GM23338 (cell line): Measurements from ENCODE around the gene STX1A.

ENCODE experiments used
- TF ChIP-seq, protein P1 (sequence below): fragments of 250-450 bp; sonication (Bioruptor Pico); IDR thresholded peaks from 2 replicates; pipeline ENCODE4 v1.5.0; 2020; ENCODE audit warnings: mild to moderate bottlenecking, moderate library complexity
- TF ChIP-seq, protein P2 (sequence below), 2 experiments: fragments of 200-600 bp in 1 of 2; sonication (generic) in 1 of 2; conservative IDR thresholded peaks; 2 replicates each; pipeline versions ENCODE4 v1.5.1 to v1.6.1; 2016 to 2017; ENCODE audit warnings: antibody characterized with exemption in 2 of 2, low read depth in 2 of 2, mild to moderate bottlenecking in 2 of 2, moderate library complexity in 1 of 2

DNA sequence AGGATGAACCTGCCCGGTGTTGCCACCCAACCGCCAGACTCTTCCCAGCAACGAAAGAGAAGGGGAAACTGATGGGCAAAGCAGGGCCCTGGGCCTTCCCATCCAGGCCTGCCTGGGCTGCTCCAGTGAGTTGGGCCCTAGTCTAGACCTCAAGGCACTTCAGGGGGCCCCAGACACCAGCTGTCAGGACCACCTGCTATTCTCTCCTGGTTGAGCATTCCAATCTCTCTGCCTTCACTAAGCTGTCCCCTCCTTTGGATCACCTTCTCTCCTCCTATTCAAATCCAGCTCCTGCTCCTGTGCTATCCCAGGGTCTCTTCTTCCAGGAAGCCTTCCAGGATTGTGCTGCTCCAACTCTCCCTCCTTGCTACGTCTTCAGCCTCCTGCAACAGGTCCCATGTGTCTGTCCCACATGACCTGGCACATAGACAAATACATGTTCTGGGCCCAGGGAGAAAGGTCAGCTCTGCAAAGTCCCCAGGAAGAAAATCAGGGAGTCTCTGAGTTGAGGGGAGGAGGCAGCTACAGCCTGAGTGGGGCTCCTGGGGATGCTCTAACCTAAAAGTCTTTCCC is 3.1 kb downstream of the STX1A start:
- TF ChIP-seq, protein P1, sequence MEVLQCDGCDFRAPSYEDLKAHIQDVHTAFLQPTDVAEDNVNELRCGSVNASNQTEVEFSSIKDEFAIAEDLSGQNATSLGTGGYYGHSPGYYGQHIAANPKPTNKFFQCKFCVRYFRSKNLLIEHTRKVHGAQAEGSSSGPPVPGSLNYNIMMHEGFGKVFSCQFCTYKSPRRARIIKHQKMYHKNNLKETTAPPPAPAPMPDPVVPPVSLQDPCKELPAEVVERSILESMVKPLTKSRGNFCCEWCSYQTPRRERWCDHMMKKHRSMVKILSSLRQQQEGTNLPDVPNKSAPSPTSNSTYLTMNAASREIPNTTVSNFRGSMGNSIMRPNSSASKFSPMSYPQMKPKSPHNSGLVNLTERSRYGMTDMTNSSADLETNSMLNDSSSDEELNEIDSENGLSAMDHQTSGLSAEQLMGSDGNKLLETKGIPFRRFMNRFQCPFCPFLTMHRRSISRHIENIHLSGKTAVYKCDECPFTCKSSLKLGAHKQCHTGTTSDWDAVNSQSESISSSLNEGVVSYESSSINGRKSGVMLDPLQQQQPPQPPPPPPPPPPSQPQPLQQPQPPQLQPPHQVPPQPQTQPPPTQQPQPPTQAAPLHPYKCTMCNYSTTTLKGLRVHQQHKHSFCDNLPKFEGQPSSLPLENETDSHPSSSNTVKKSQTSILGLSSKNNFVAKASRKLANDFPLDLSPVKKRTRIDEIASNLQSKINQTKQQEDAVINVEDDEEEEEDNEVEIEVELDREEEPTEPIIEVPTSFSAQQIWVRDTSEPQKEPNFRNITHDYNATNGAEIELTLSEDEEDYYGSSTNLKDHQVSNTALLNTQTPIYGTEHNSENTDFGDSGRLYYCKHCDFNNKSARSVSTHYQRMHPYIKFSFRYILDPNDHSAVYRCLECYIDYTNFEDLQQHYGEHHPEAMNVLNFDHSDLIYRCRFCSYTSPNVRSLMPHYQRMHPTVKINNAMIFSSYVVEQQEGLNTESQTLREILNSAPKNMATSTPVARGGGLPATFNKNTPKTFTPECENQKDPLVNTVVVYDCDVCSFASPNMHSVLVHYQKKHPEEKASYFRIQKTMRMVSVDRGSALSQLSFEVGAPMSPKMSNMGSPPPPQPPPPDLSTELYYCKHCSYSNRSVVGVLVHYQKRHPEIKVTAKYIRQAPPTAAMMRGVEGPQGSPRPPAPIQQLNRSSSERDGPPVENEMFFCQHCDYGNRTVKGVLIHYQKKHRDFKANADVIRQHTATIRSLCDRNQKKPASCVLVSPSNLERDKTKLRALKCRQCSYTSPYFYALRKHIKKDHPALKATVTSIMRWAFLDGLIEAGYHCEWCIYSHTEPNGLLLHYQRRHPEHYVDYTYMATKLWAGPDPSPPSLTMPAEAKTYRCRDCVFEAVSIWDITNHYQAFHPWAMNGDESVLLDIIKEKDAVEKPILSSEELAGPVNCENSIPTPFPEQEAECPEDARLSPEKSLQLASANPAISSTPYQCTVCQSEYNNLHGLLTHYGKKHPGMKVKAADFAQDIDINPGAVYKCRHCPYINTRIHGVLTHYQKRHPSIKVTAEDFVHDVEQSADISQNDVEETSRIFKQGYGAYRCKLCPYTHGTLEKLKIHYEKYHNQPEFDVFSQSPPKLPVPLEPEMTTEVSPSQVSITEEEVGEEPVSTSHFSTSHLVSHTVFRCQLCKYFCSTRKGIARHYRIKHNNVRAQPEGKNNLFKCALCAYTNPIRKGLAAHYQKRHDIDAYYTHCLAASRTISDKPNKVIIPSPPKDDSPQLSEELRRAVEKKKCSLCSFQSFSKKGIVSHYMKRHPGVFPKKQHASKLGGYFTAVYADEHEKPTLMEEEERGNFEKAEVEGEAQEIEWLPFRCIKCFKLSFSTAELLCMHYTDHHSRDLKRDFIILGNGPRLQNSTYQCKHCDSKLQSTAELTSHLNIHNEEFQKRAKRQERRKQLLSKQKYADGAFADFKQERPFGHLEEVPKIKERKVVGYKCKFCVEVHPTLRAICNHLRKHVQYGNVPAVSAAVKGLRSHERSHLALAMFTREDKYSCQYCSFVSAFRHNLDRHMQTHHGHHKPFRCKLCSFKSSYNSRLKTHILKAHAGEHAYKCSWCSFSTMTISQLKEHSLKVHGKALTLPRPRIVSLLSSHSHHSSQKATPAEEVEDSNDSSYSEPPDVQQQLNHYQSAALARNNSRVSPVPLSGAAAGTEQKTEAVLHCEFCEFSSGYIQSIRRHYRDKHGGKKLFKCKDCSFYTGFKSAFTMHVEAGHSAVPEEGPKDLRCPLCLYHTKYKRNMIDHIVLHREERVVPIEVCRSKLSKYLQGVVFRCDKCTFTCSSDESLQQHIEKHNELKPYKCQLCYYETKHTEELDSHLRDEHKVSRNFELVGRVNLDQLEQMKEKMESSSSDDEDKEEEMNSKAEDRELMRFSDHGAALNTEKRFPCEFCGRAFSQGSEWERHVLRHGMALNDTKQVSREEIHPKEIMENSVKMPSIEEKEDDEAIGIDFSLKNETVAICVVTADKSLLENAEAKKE (CRISPR knock-in tag), result no peak
- TF ChIP-seq, protein P2, sequence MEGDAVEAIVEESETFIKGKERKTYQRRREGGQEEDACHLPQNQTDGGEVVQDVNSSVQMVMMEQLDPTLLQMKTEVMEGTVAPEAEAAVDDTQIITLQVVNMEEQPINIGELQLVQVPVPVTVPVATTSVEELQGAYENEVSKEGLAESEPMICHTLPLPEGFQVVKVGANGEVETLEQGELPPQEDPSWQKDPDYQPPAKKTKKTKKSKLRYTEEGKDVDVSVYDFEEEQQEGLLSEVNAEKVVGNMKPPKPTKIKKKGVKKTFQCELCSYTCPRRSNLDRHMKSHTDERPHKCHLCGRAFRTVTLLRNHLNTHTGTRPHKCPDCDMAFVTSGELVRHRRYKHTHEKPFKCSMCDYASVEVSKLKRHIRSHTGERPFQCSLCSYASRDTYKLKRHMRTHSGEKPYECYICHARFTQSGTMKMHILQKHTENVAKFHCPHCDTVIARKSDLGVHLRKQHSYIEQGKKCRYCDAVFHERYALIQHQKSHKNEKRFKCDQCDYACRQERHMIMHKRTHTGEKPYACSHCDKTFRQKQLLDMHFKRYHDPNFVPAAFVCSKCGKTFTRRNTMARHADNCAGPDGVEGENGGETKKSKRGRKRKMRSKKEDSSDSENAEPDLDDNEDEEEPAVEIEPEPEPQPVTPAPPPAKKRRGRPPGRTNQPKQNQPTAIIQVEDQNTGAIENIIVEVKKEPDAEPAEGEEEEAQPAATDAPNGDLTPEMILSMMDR (conservative IDR thresholded peaks at IDR 0.05; ENCODE audit: low read depth in 2 of 2), result no peak
